ENCODE data around the gene PDE6A.
"Not testable (repeated sequence)": the region's sequence is repeated elsewhere in the genome, so short reads cannot be mapped to it uniquely, and the experiment has no call there.

Gene PDE6A

GRCh38 chr5:149895416-149896345 is 48.9 kb downstream of the PDE6A start:
- DNase-seq (ENCODE audit: low read depth, low spot score) = peak; percentile 57

- DNase-seq (ENCODE audit: low read depth, low spot score) = no peak
These were observed 50.4 kb downstream of the PDE6A start for GRCh38 chr5:149894237-149894636.

GRCh38 chr5:149893403-149893931 is 51.1 kb downstream of the PDE6A start:
- no peak for DNase-seq (ENCODE audit: low read depth, low spot score)

- DNase-seq (ENCODE audit: low read depth, low spot score) = no peak
These were observed 52.0 kb downstream of the PDE6A start for GRCh38 chr5:149892594-149892993.

- DNase-seq (ENCODE audit: low read depth, low spot score) = no peak
These were observed 56.3 kb downstream of the PDE6A start for GRCh38 chr5:149888280-149888679.

- DNase-seq (ENCODE audit: low read depth, low spot score) = peak; percentile 97
These were observed 56.9 kb downstream of the PDE6A start for GRCh38 chr5:149887622-149888183.

DNA sequence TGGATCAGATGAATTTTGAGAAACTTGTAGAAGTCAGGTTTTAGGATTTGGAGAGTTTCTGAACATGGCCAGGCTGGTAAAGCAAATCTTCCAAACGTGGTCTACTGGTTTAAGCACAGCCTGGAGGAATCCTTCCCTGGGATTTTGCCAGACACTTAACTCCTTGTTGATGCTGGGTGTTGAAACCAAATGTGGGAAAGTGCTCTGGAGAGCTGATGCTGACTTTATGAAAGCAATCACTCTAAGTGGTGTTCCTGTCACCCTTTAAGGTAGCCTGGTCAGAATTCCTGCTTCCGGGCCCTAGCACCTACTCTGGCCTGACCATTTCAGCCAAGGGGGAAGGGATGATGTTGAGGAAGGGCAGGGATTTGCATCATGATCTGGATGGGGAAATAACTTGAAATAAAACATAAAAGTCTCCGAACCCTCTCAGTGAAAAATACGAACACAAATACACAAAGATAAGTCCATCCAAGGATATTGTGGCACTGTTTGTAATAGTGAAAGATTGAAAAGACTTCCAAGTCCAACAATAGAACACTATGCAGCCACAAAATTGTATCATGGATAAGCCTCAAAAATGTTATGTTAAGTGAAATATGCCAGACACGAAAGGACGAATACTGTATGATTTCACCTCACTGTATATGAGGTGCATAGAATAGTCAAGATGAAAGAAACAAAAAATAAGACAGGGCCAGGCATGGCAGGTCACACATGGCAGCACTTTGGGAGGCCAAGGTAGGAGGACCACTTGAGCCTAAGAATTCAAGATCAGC is 57.7 kb downstream of the PDE6A start:
- DNase-seq (ENCODE audit: low read depth, low spot score) = peak; percentile 87

DNA sequence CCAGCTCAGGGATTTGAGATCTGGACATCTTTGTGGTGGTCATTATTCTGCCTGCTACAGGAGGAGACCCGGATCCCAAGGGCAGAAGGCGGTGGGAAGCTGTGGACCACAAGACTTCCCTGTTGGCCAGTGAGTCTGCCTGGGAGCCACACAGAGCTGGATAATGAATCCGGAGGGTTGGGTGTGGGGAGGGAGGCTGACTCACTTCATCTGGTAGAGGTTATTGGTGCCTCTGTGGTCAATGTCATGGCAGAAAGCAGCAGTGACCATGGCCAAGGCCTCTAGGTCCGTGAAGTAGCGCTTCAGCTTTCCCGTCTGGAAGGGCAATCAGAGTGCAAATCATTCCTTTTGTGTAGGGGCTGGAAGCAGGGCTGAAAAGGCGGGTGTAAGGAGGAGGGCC is 58.5 kb downstream of the PDE6A start:
- peak; percentile 79 for DNase-seq (ENCODE audit: low read depth, low spot score)

GRCh38 chr5:149885513-149885912 is 59.1 kb downstream of the PDE6A start:
- DNase-seq (ENCODE audit: low read depth, low spot score) = no peak

DNA sequence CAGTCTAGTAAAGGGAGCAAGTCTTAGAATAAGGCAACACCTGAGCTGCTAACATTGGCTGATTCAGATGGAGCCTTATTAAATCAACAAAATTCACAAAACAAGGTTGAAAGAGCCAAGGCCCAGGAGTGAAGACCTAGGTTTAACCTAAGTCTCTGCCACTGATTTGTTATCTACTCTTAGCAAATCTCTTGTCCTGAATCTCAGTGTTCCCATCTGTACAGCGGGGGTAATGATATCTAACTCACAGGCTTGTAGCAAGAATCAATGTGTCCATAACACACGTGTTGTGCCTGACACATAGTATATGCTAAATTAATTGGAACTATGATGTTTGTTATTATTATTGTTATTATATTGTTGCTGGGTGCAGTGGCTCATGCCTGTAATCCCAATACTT is 61.0 kb downstream of the PDE6A start:
- no peak for DNase-seq (ENCODE audit: low read depth, low spot score)

DNA sequence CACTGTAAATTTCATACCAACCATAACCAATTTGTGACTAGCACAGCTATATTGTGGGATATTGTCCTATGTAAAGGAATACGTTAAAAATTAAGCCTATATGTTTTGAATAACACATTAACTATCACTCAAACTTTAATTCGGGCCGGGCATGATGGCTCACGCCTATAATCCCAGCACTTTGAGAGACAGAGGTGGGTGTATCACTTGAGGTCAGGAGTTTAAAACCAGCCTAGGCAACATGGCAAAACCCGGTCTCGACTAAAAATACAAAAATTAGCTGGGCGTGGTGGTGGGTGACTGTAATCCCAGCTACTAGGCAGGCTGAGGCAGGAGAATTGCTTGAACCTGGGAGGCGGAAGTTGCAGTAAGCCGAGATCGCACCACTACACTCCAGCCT is 62.0 kb downstream of the PDE6A start:
- not testable (repeated sequence) for DNase-seq (ENCODE audit: low read depth, low spot score)

DNA sequence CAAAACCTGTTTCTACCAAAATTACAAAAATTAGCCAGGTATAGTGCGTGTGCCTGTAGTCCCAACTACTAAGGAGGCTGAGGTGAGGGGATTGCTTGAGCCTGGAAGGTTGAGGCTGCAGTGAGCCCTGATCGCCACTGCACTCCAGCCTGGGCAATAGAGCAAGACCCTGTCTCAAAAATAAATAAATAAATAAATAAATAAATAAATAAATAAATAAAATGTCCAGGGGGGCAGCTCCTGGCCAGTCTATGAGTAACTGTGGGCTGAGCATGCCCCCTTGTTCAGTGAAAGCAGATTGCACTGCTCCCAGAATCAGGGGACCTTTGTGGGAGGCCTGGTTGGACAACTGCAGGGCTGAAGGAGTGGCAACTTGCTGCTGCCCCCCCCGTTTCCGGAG is 62.7 kb downstream of the PDE6A start:
- DNase-seq (ENCODE audit: low read depth, low spot score) = no peak

GRCh38 chr5:149881069-149881622 is 63.4 kb downstream of the PDE6A start:
- DNase-seq (ENCODE audit: low read depth, low spot score) = no peak

- not testable (repeated sequence) for DNase-seq (ENCODE audit: low read depth, low spot score)
These were observed 65.0 kb downstream of the PDE6A start for GRCh38 chr5:149879593-149879992.

GRCh38 chr5:149878371-149878770 is 66.2 kb downstream of the PDE6A start:
- no peak for DNase-seq (ENCODE audit: low read depth, low spot score)

GRCh38 chr5:149873896-149874295 is 70.7 kb downstream of the PDE6A start:
- DNase-seq (ENCODE audit: low read depth, low spot score) = no peak

DNA sequence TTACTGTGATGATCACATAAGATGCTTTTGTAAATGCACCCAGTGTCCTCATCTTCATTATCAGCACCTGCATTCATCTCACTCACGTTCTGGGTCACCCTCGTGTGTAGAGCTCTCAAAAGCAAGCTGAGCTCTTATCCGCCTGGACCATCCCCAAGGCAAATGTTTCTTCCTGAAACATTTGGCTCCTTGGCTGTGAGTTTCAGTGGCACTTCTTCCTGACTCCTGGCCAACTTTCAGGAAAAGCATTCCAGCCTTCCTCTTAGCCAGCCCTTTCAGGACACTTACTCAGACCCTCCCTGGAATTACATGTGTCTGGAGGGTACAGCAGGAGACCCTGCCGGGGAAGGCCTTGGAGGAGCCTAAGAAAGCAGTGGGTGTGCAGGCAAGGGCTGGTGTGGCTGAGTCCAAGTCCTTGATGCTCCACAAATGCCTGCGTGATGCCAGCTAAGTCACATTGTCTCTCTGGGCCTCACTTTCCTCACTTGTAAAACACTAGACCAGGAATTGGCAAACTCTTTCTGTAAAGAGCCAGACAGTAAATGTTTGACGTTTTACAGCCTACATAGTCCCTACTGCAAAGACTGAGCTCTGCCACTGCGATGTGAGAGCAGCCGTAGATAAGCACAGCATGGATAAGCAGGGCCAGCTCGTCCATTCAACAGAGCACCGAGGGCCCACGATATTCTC is 72.1 kb downstream of the PDE6A start:
- DNase-seq (ENCODE audit: low read depth, low spot score) = peak; percentile 51

GRCh38 chr5:149871471-149871870 is 73.1 kb downstream of the PDE6A start:
- no peak for DNase-seq (ENCODE audit: low read depth, low spot score)

- no peak for DNase-seq (ENCODE audit: low read depth, low spot score)
These were observed 73.9 kb downstream of the PDE6A start for GRCh38 chr5:149870697-149871096.

- DNase-seq (ENCODE audit: low read depth, low spot score) = no peak
These were observed 74.4 kb downstream of the PDE6A start for GRCh38 chr5:149870232-149870631.

DNA sequence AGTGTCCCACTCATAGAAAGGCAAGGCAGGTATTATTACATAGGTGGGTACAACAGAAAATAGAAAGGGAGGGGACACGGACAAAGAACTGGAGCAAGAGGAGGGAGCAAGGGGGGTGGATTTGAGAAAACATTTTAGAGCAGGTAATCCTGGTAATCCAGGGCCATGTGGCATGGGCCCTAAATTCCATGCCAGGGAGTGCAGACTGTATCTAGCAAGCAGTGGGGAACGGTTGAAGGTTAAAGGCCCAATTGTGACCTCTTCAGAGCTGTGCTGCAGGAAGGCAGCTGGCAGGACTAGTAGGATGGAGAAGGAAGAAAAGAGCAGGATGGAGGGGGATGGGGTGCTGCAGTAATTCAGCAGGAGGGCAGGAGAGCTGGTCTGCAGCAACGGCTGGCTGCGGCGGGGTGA is 75.2 kb downstream of the PDE6A start:
- no peak for DNase-seq (ENCODE audit: low read depth, low spot score)

Measured in astrocyte of the hippocampus (primary cell).